Ramos (cell line): ENCODE measurements around the gene BTG4.

Experiments
- in situ Hi-C: fragments of 300-500 bp; cut with MboI; formaldehyde crosslinking; loops from one replicate; pipeline ENCODE4 v1.14.3; 2022; ENCODE audit warnings: low sequenced_read_pairs; ENCODE audit not compliant: unreplicated experiment

The BTG4 gene

GRCh38 chr11:111502611-111503010 lies 9.6 kb downstream of the BTG4 start:
- in situ Hi-C loops: no loop called here

- in situ Hi-C loops: no loop called here
Observed at GRCh38 chr11:111500481-111500880, 11.7 kb downstream of the BTG4 start.

GRCh38 chr11:111499483-111499882 lies 12.7 kb downstream of the BTG4 start:
- in situ Hi-C loops: no loop called here

GRCh38 chr11:111494040-111494439 lies 18.1 kb downstream of the BTG4 start:
- in situ Hi-C loops: no loop called here

GRCh38 chr11:111490496-111490895 lies 21.7 kb downstream of the BTG4 start:
- in situ Hi-C loops: no loop called here

- in situ Hi-C loops: no loop called here
Observed at GRCh38 chr11:111483431-111483830, 28.8 kb downstream of the BTG4 start.

- in situ Hi-C loops: no loop called here
Observed at GRCh38 chr11:111479666-111480065, 32.5 kb downstream of the BTG4 start.

- in situ Hi-C loops: no loop called here
Observed at GRCh38 chr11:111477898-111478297, 34.3 kb downstream of the BTG4 start.

- in situ Hi-C loops: no loop called here
Observed at GRCh38 chr11:111476956-111477355, 35.2 kb downstream of the BTG4 start.

GRCh38 chr11:111476366-111476765 lies 35.8 kb downstream of the BTG4 start:
- in situ Hi-C loops: no loop called here

- in situ Hi-C loops: loop anchor here (25.0 kb wide), 1 partner anchor 1287 kb away; no protein-coding TSS in a partner anchor
Observed at GRCh38 chr11:111474432-111474831, 37.8 kb downstream of the BTG4 start.

GRCh38 chr11:111472228-111472627 lies 40.0 kb downstream of the BTG4 start:
- in situ Hi-C loops: loop anchor here (25.0 kb wide), 1 partner anchor 1285 kb away; no protein-coding TSS in a partner anchor

GRCh38 chr11:111469200-111469599 lies 43.0 kb downstream of the BTG4 start:
- in situ Hi-C loops: loop anchor here (25.0 kb wide), 1 partner anchor 1282 kb away; no protein-coding TSS in a partner anchor

- in situ Hi-C loops: loop anchor here (25.0 kb wide), 1 partner anchor 1279 kb away; no protein-coding TSS in a partner anchor
Observed at GRCh38 chr11:111466615-111467014, 45.6 kb downstream of the BTG4 start.

- in situ Hi-C loops: loop anchor here (25.0 kb wide), 1 partner anchor 1278 kb away; no protein-coding TSS in a partner anchor
Observed at GRCh38 chr11:111465400-111465799, 46.8 kb downstream of the BTG4 start.

- in situ Hi-C loops: loop anchor here (25.0 kb wide), 1 partner anchor 1276 kb away; no protein-coding TSS in a partner anchor
Observed at GRCh38 chr11:111463276-111463675, 48.9 kb downstream of the BTG4 start.

GRCh38 chr11:111462329-111462728 lies 49.9 kb downstream of the BTG4 start:
- in situ Hi-C loops: loop anchor here (25.0 kb wide), 1 partner anchor 1275 kb away; no protein-coding TSS in a partner anchor

- in situ Hi-C loops: loop anchor here (25.0 kb wide), 1 partner anchor 1274 kb away; no protein-coding TSS in a partner anchor
Observed at GRCh38 chr11:111461460-111462235, 50.5 kb downstream of the BTG4 start.

GRCh38 chr11:111460856-111461255 lies 51.3 kb downstream of the BTG4 start:
- in situ Hi-C loops: loop anchor here (25.0 kb wide), 1 partner anchor 1274 kb away; no protein-coding TSS in a partner anchor

GRCh38 chr11:111460340-111460739 lies 51.8 kb downstream of the BTG4 start:
- in situ Hi-C loops: loop anchor here (25.0 kb wide), 1 partner anchor 1273 kb away; no protein-coding TSS in a partner anchor

- in situ Hi-C loops: loop anchor here (25.0 kb wide), 1 partner anchor 1272 kb away; no protein-coding TSS in a partner anchor
Observed at GRCh38 chr11:111459506-111460270, 52.5 kb downstream of the BTG4 start.
